ENCODE results near the gene GSG1L. TPM values are rescaled to one million over a fixed set of nuclear protein-coding genes. Genes with fewer than 3 reads are reported as not detected.

The GSG1L gene
- total and polyA plus RNA-seq, 9 of the 15 experiments (the other 6 are each of a cell fraction or from before 2014, with no cell fraction given), result not detected

- FAIRE-seq, result no peak
- H3K79me2 ChIP-seq (ENCODE audit: control insufficient read depth, insufficient read depth, low read length), result no peaks in the 10 kb centered on the region
- H3K4me2 ChIP-seq (ENCODE audit: insufficient read depth, low read length), result no peak overlapping the region
- no peaks in the 10 kb centered on the region for H4K20me1 ChIP-seq (replicated peaks; ENCODE audit: control insufficient read depth, insufficient read depth, low read length)
- no peak overlapping the region for H2AFZ ChIP-seq (ENCODE audit: low read depth, low read length)
- ChIA-PET POLR2A (no interaction called here), CTCF (ENCODE audit: low intra/inter-chr PET ratio) (no interaction called here)
- no peaks in the 10 kb centered on the region for H3K36me3 ChIP-seq (ENCODE audit: control insufficient read depth, insufficient read depth, low read length)
- BruUV-seq (replicated peaks), result no TSS peak
- no peak overlapping the region for H3K4me3 ChIP-seq
- WGBS (ENCODE audit: insufficient coverage, low coverage, missing lambda C conversion rate), result 0% methylated on average over 2 of the region's 2 CpGs
- TF ChIP-seq ZFP36 (IDR thresholded peaks at IDR 0.05; ENCODE audit: low read depth, low read length, partially characterized antibody) (peak; percentile 80), SAFB2 (IDR thresholded peaks at IDR 0.05; ENCODE audit: borderline replicate concordance, low read depth, low read length, severe bottlenecking) (no peak), ZNF12 (CRISPR knock-in tag; IDR thresholded peaks at IDR 0.05) (peak; percentile 87)
- H3K9ac ChIP-seq (ENCODE audit: insufficient read depth in 1 of 2, low read depth in 2 of 2, low read length in 2 of 2), result no peak overlapping the region
- H3K4me1 ChIP-seq (replicated peaks in 1 of 2; ENCODE audit: control insufficient read depth in 2 of 2, insufficient read depth in 2 of 2, low read length in 2 of 2), result no peaks in the 10 kb centered on the region
- in situ Hi-C loops (cut with MboI), result no loop called here
- DNase-seq (ENCODE audit: extremely low read depth in 1 of 4, low spot score in 3 of 4), result no peak
- no peak for ATAC-seq
- no peaks in the 10 kb centered on the region for H3K9me1 ChIP-seq (ENCODE audit: control insufficient read depth, insufficient read depth, low read length)
- intact Hi-C loops (cut with micrococcal nuclease), result no loop called here
- H3K27ac ChIP-seq (ENCODE audit: extremely low read depth, low read depth, low read length), result no peak overlapping the region
- H3K9me3 ChIP-seq (replicated peaks; ENCODE audit: control insufficient read depth, insufficient read depth, low read depth, low read length), result no peaks in the 10 kb centered on the region
- peaks cover 35 to 62% of the 10 kb centered on the region in 2 experiments; a peak in 4 of 5 replicates for H3K27me3 ChIP-seq (ENCODE audit: control insufficient read depth in 2 of 2, insufficient read depth in 2 of 2, low read length in 2 of 2)
Observed at GRCh38 chr16:28013878-28014277, 49.6 kb downstream of the GSG1L start.

GRCh38 chr16:28013392-28013791 lies 50.1 kb downstream of the GSG1L start:
- Histone ChIP-seq H3K9me3 (replicated peaks; ENCODE audit: control insufficient read depth, insufficient read depth, low read depth, low read length) (no peaks in the 10 kb centered on the region), H3K4me1 (replicated peaks in 1 of 2; ENCODE audit: control insufficient read depth in 2 of 2, insufficient read depth in 2 of 2, low read length in 2 of 2) (no peaks in the 10 kb centered on the region), H3K4me3 (no peak overlapping the region), H3K27ac (ENCODE audit: extremely low read depth, low read depth, low read length) (no peak overlapping the region), H3K36me3 (ENCODE audit: control insufficient read depth, insufficient read depth, low read length) (no peaks in the 10 kb centered on the region), H3K79me2 (ENCODE audit: control insufficient read depth, insufficient read depth, low read length) (no peaks in the 10 kb centered on the region), H3K27me3 (ENCODE audit: control insufficient read depth in 2 of 2, insufficient read depth in 2 of 2, low read length in 2 of 2) (peaks cover 37 to 62% of the 10 kb centered on the region in 2 experiments; a peak in 4 of 5 replicates), H4K20me1 (replicated peaks; ENCODE audit: control insufficient read depth, insufficient read depth, low read length) (no peaks in the 10 kb centered on the region), H3K4me2 (ENCODE audit: insufficient read depth, low read length) (no peak overlapping the region), H3K9ac (ENCODE audit: insufficient read depth in 1 of 2, low read depth in 2 of 2, low read length in 2 of 2) (no peak overlapping the region), H2AFZ (ENCODE audit: low read depth, low read length) (no peak overlapping the region), H3K9me1 (ENCODE audit: control insufficient read depth, insufficient read depth, low read length) (no peaks in the 10 kb centered on the region)
- FAIRE-seq, result no peak
- no peak for ATAC-seq
- intact Hi-C loops (cut with micrococcal nuclease) (no loop called here), in situ Hi-C loops (cut with MboI) (no loop called here)
- no peak for TF ChIP-seq HNRNPH1 (optimal IDR thresholded peaks at IDR 0.05; ENCODE audit: low read depth, low read length)
- no peak for TF ChIP-seq KLF10 (CRISPR knock-in tag; IDR thresholded peaks at IDR 0.05)
- no peak for TF ChIP-seq YY1 (IDR thresholded peaks at IDR 0.05; ENCODE audit: borderline replicate concordance in 1 of 3, control insufficient read depth in 1 of 3, extremely low read depth in 1 of 3, insufficient read depth in 3 of 3, insufficient read length in 1 of 3, insufficient replicate concordance in 2 of 3, low read depth in 1 of 3, low read length in 2 of 3)
- DNase-seq (ENCODE audit: extremely low read depth in 1 of 4, low spot score in 3 of 4), result no peak
- 0% methylated on average over 6 of the region's 6 CpGs for WGBS (ENCODE audit: insufficient coverage, low coverage, missing lambda C conversion rate)
- ChIA-PET CTCF (ENCODE audit: low intra/inter-chr PET ratio) (no interaction called here), POLR2A (no interaction called here)
- BruUV-seq (replicated peaks), result no TSS peak

All from K562 (cell line).